Measurements from ENCODE around the gene FOXL1. TPM values are rescaled to one million over a fixed set of nuclear protein-coding genes. Genes with fewer than 3 reads are reported as not detected.

The FOXL1 gene
- total RNA-seq, 1 experiment from 2014 or later, result 7.5 TPM

DNA sequence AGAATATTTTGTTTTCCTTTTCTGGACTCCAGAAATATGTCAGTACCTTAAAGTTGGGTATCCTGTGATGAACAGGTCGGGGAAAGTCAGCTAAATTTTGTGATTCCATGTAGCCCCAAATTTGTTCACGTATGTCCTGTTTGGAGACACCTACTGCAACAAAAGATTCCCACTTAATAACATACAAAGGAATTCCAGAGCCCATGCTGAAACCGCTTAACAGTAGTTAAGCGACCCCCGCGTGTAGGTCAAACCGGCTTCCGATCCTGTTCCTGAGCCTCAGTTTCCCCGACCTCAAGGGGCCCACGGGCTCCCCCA lies 23.8 kb upstream of the FOXL1 start:
- ChIA-PET POLR2A (no interaction called here), CTCF (interaction anchor here (1.0 to 1.7 kb wide), 2 partner anchors 523 to 1081 kb away, joined by 3 to 4 read pairs; no protein-coding TSS in a partner anchor), RAD21 (ENCODE audit: low non-redundant PET in 1 of 2, low total read pairs in 2 of 2, uncharacterized antibody in 2 of 2, unreplicated experiment in 2 of 2) (no interaction called here)
- intact Hi-C loops (cut with micrococcal nuclease), result no loop called here
- Histone ChIP-seq H3K4me2 (ENCODE audit: low read length) (peak overlapping the region; percentile 97), H3K27me3 (ENCODE audit: insufficient read depth, low read length) (peaks cover 4% of the 10 kb centered on the region; the same call in 1 of the 2 replicates), H3K36me3 (ENCODE audit: control insufficient read depth in 1 of 2, insufficient read depth in 2 of 2, low read length in 2 of 2) (peaks cover 7 to 23% of the 10 kb centered on the region in 2 experiments; a peak in 2 of 4 replicates), H4K20me1 (ENCODE audit: insufficient read depth) (no peaks in the 10 kb centered on the region; the same call in 1 of the 2 replicates), H3K4me3 (replicated peaks in 1 of 2; ENCODE audit: low read depth in 1 of 2, low read length in 2 of 2) (peak overlapping the region; percentile 92 to 93), H3K27ac (ENCODE audit: low read depth, low read length) (peak overlapping the region; percentile 65), H3K9ac (ENCODE audit: low read length) (peak overlapping the region; percentile 94), H3K9me3 (ENCODE audit: control insufficient read depth in 1 of 2, insufficient read depth in 1 of 2, low read depth in 1 of 2, low read length in 2 of 2) (no peaks in the 10 kb centered on the region), H3K4me1 (ENCODE audit: control insufficient read depth in 1 of 2, insufficient read depth in 2 of 2, low read length in 2 of 2) (peaks cover 4 to 15% of the 10 kb centered on the region in 2 experiments; a peak in 3 of 4 replicates), H2AFZ (ENCODE audit: low read depth, low read length, poor library complexity, severe bottlenecking) (no peak overlapping the region), H3K79me2 (ENCODE audit: insufficient read depth, low read length) (peaks cover 19% of the 10 kb centered on the region), H3K9me2 (ENCODE audit: insufficient read depth) (no peaks in the 10 kb centered on the region)
- TSS peak; percentile 56 for BruUV-seq (replicated peaks)
- DNase-seq (ENCODE audit: low read depth, low spot score), result no peak
- TF ChIP-seq SIN3A (IDR thresholded peaks at IDR 0.05; ENCODE audit: low read depth), result peak; percentile 3; the same call in 1 of the 2 replicates
- no peak for TF ChIP-seq EGR1 (IDR thresholded peaks at IDR 0.05; ENCODE audit: low read depth)
- peak; percentile 4 for ATAC-seq

DNA sequence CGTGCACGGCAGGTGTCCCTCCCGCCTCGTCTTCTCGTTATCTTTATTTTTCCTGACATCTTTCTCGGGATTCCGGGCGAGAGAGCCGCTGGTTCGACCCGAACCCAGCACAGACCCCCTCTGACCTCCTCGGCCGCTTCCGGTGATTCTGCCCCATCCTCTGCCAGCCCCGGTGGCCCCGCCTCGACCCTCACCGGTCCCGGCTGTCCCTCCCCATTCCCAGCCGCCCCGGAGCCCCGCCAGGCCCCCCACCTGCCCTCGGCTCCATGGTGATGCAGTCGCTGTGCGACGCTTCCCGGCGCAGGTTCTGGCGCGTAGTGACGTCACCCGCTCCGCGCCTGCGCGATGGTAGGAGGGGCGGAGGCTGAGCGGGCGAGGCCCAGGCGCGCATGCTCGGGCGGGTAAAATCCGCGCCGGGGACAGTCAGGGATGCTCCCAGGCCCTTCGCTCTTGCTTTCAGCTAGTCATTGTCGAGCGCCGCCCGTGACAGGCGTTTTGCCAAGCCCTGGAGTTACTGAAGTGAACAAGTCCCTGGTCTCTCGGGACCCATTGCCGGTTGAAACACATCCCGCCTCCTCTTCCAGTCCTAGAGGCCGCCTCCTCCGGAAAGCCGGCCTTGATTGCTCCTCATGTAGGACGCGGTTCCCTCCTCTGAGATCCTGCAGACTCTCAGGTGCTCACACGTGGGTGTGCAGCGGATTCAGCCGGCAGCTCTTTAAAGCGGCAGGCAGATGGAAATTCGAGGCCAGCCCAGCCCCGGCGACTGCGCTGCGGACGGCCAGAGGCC lies 23.2 kb upstream of the FOXL1 start, which contains the start of gene MTHFSD:
TSS of gene MTHFSD (minus strand) at position 319 of the 787 bp plus-strand sequence. CDS start at position 268, 51 bp downstream.
- intact Hi-C loops (cut with micrococcal nuclease), result no loop called here

More for the DNA sequence above, 23.2 kb upstream of the FOXL1 start, which contains the start of gene MTHFSD:
- CTCF ChIA-PET, result interaction anchor here (1.7 kb wide), 1 partner anchor 522 kb away, joined by 4 read pairs; no protein-coding TSS in a partner anchor
- peak; percentile 93 for TF ChIP-seq POLR2AphosphoS5 (IDR thresholded peaks at IDR 0.05; ENCODE audit: low read depth, low read length)
- peak; percentile 42; the same call in 1 of the 2 replicates for TF ChIP-seq SIN3A (IDR thresholded peaks at IDR 0.05; ENCODE audit: low read depth)
- peak; percentile 81 for TF ChIP-seq POLR2A (IDR thresholded peaks at IDR 0.05; ENCODE audit: borderline replicate concordance, extremely low read depth, insufficient read depth, insufficient read length)
- TF ChIP-seq, protein P1, sequence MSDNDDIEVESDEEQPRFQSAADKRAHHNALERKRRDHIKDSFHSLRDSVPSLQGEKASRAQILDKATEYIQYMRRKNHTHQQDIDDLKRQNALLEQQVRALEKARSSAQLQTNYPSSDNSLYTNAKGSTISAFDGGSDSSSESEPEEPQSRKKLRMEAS (IDR thresholded peaks at IDR 0.05), result peak; percentile 61; the same call in 1 of the 2 replicates
- no peak for TF ChIP-seq EZH2 (IDR thresholded peaks at IDR 0.05)
- peak; percentile 56 for TF ChIP-seq YY1 (IDR thresholded peaks at IDR 0.05; ENCODE audit: extremely low read depth, insufficient replicate concordance, low read depth, low read length)
- TF ChIP-seq SRF (IDR thresholded peaks at IDR 0.05; ENCODE audit: low read depth), result peak; percentile 94
- TF ChIP-seq FOSL1 (IDR thresholded peaks at IDR 0.05; ENCODE audit: low read depth), result no peak
- TF ChIP-seq, protein P2, sequence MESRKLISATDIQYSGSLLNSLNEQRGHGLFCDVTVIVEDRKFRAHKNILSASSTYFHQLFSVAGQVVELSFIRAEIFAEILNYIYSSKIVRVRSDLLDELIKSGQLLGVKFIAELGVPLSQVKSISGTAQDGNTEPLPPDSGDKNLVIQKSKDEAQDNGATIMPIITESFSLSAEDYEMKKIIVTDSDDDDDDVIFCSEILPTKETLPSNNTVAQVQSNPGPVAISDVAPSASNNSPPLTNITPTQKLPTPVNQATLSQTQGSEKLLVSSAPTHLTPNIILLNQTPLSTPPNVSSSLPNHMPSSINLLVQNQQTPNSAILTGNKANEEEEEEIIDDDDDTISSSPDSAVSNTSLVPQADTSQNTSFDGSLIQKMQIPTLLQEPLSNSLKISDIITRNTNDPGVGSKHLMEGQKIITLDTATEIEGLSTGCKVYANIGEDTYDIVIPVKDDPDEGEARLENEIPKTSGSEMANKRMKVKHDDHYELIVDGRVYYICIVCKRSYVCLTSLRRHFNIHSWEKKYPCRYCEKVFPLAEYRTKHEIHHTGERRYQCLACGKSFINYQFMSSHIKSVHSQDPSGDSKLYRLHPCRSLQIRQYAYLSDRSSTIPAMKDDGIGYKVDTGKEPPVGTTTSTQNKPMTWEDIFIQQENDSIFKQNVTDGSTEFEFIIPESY (IDR thresholded peaks at IDR 0.05; ENCODE audit: extremely low read depth, insufficient replicate concordance, low read length), result peak; percentile 42
- no peak for TF ChIP-seq RAD21 (IDR thresholded peaks at IDR 0.05; ENCODE audit: low read depth)
- TF ChIP-seq ZFX (IDR thresholded peaks at IDR 0.05), result peak; percentile 76
- Histone ChIP-seq H3K27ac (ENCODE audit: low read depth, low read length) (peak within 1 kb of the TSS; percentile 65), H3K9ac (ENCODE audit: low read length) (peak within 1 kb of the TSS; percentile 94), H2AFZ (ENCODE audit: low read depth, low read length, poor library complexity, severe bottlenecking) (no peak within 1 kb of the TSS), H3K9me2 (ENCODE audit: insufficient read depth) (no peaks in the 10 kb centered on the region), H3K36me3 (ENCODE audit: control insufficient read depth in 1 of 2, insufficient read depth in 2 of 2, low read length in 2 of 2) (peaks cover 7 to 18% of the 10 kb centered on the region in 2 experiments; a peak in 2 of 4 replicates), H3K79me2 (ENCODE audit: insufficient read depth, low read length) (peaks cover 19% of the 10 kb centered on the region), H3K4me1 (ENCODE audit: control insufficient read depth in 1 of 2, insufficient read depth in 2 of 2, low read length in 2 of 2) (peaks cover 4 to 15% of the 10 kb centered on the region in 2 experiments; a peak in 3 of 4 replicates), H3K9me3 (ENCODE audit: control insufficient read depth in 1 of 2, insufficient read depth in 1 of 2, low read depth in 1 of 2, low read length in 2 of 2) (no peaks in the 10 kb centered on the region), H3K4me3 (replicated peaks in 1 of 2; ENCODE audit: low read depth in 1 of 2, low read length in 2 of 2) (peak within 1 kb of the TSS; percentile 92 to 93), H3K27me3 (ENCODE audit: insufficient read depth, low read length) (peaks cover 4% of the 10 kb centered on the region; the same call in 1 of the 2 replicates), H3K4me2 (ENCODE audit: low read length) (peak within 1 kb of the TSS; percentile 97), H4K20me1 (ENCODE audit: insufficient read depth) (no peaks in the 10 kb centered on the region; the same call in 1 of the 2 replicates)
- ATAC-seq (peak; percentile 90), DNase-seq (ENCODE audit: low read depth, low spot score) (peak; percentile 88)
- RAD21 ChIA-PET (ENCODE audit: low non-redundant PET in 1 of 2, low total read pairs in 2 of 2, uncharacterized antibody in 2 of 2, unreplicated experiment in 2 of 2), result no interaction called here
- POLR2A ChIA-PET, result no interaction called here
- TSS peak; percentile 86 for BruUV-seq (replicated peaks)

All from HCT116 (cell line).